DND-41 (cell line): Measurements from ENCODE around the gene RILPL2.
"Not testable (repeated sequence)": the region's sequence is repeated elsewhere in the genome, so short reads cannot be mapped to it uniquely, and the experiment has no call there.

Experiments used
- CTCF ChIP-seq: IDR thresholded peaks from 2 replicates; pipeline ENCODE4 v1.5.1; 2012; ENCODE audit warnings: borderline replicate concordance, low read length, moderate library complexity, mild to moderate bottlenecking; ENCODE audit not compliant: poor library complexity, severe bottlenecking; ENCODE audit errors: extremely low read depth
- EZH2 ChIP-seq: IDR thresholded peaks from 3 replicates; pipeline ENCODE4 v1.6.1; 2012; ENCODE audit warnings: borderline replicate concordance, low read depth, mild to moderate bottlenecking, moderate library complexity, low read length, inconsistent platforms; ENCODE audit not compliant: severe bottlenecking

GRCh38 chr12:123407934-123408333 is 28.6 kb downstream of the RILPL2 start:
- TF ChIP-seq CTCF, EZH2: not testable (repeated sequence)
